SIG-M5 treated with dmso at 0.1 percent for 504 hours (cell line): ENCODE measurements around the gene PTPN23.
A peak's percentile ranks its signal among the peaks of the same experiment; 100 is the strongest.

Experiments used
- DNase-seq: peaks from one replicate; lab custom pipeline; 2025; ENCODE audit not compliant: unreplicated experiment; lab: John Stamatoyannopoulos, UW

Gene PTPN23

DNA sequence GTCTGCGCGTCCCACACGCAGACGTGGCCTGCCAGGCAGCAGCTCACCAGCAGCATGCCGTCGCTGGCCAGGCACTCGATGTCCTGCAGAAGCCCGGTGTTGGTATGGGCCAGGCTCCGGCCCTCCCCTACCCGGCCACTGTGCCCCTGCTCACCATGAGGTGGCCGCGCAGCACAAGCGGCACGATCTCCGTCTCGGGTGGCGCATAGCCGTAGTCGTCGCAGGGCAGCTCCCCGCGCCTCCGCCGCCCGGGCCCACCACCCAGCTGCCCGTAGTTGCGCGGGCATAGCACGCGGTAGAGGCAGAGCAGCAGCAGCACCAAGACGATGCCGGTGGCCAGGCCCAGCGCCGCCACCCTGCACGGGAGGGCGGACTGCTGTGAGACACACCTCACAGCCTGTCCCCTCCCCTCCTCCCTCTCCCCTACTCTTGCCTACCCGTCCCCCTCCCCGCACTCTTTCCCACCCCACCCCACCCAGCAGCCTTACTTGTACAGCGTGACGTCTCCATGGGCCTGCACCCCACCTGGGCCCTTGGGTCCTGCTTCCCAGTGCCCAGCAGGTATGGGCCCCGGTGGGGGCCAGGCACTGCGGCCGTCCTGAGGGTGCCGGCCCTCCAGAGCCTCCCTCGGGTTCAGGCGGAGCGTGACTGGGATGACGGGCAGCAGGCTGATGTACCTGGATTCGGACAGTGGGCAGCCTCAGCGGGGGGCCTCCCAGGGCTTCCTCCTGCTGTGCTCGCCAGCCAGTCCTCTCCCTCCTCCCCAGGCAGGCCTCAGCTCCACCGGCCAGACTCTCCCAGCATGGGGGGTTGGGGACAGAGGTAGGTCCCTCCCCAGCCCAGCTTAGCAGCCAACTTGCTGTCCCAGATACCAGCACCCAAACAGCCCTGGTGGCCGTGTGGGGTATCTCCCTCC is 37.6 kb downstream of the PTPN23 start:
- DNase-seq: no peak

DNA sequence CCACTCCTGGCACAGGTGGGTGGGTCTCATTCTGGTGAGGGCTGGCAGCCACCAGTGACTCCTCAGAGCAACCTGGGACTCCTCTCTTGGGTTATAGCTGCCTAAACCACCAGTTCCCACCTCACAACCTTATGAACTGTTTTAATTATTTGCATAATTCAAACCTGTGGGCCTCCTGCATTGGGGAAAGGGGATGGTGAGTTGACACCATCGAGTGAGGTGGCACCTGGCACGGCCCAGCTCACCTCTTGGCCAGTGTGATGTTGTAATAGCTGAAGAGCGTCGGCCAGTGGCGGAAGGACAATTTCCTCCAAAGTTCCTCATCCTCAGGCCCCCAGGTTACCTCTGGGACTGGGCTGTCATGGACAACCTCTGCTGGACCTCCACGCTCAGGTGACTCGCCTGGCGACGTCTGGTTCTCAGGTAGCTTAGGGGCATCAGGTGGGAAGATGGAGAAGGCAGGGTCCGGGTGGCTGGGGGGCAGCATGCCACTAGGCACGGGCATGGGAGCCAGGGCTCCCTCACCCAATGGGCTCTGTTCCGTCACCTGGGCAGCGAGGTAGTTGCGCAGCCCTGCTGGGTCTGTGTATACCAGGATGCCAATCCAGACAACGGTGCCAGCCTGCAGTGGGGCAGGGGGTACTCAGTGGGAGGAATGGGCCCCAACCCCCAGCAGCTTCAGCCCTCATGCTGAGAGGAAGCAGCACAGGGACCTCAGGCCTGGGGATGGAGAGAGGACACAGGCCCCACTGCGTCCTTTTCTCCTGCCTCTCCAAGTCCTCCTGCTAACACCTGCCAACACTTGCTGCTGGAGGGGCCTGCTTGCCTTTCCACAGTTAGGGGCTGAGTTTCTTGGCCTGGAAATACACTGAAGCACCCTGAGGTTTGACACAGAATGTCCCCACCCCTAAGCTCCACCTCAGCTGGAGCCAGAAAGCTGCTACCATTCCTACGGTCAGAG is 38.5 kb downstream of the PTPN23 start:
- no peak for DNase-seq

DNA sequence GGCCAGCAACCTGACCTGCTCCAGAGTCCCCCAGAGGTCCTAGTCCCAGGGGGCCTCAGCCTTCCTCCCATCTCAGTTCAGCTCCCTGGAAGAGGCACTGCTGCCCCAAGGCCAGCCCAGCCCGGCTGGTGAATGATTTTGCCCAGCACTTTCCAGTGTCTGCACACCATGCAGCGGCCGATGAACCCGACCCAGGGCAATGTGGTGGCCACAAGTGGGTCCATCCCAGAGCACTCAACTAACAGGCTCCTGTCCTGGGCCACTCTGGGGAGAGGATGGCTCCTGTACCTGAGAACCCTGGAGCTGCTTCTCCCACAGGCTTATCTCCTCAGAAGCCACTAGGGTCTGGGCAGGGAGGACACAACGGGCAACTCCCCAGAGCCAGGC is 39.2 kb downstream of the PTPN23 start:
- no peak for DNase-seq

DNA sequence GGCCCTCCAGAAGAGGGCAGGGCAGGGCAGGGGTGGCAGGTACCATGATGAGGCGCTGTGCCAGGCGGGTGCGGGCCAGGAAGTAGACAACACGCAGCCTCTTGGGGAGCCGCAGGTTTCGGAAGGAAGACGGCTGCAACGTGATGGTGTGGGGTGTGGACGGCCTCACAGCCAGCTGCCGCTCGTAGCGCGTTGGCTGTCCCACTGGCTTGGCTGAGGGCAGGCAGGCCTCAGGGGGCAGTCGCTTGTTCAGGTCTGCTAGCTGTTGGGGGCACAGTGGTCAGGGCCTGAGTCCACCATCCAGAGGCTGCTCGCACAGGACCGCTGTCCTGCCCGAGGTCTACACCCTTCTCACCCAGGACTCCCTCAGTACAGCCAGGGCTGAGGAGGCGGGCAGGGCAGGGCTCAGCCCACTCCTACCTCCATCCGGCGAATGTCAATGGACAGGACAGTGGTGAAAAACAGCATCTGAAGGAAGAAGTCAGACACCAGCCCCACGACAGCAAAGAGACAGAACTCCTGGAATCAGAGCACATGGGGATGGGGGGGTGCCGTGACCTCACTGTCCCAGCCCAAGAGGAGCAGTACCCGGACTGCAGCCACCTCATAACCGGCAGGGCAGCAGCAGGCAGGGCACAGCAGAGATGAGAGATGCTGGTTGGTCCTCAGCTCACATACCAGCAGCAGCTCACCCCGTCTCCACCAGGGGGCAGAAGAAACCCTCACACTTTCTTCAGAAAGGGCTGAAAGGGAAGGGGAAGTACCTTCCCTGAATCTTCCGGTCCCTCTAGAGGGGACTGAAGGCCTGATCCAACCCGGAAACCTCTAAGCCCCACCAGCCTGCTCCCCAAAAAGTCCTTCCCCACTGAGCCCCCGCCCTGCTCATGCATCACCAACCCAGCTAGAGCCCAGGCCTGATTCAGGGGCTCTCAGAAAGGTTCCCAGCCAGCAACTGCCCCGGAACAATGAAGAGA is 40.0 kb downstream of the PTPN23 start:
- peak; percentile 95 for DNase-seq

DNA sequence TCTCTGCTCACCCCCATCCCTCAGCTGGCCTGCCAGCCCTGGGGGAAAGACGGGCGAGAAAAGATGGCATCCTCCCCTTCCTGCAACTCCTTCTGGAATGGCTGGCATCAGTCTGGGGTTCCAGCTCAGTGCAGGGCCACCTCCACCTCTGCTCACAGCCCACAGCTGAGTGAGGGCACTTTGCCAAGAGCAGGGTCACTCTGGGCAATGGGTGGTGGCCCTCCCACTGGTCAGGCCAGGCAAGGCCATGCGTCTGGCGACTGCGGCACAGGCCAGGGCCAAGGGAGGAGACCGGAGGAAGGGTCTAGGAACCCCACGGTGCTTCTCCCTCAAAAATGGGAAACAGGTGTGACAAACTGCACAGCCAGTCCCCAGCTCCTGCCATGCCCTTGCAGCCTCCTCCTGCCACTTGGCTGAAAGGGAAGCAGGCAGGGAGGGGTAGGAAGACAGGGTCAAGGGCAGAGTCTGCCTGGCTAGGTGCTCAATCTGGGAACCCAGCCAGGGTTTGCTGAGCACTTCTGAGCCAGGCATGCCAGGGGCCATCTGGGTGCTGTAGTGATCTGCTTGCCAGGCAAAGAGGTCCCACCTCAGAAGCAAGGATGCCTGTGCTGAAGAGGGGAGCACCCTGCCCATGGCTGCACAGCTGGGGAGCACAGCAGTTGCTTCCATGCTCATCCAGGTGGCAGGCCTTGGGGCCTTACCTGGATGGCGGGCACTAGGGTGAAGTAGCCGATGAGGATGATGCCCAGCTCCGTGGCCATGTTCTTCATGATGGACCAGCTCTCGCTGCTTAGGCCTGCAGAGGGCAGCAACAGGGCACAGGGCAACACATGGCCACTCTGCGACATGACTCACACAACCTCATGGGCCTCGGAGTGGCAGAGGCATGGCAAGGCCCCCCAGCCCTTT is 41.2 kb downstream of the PTPN23 start:
- DNase-seq: no peak

DNA sequence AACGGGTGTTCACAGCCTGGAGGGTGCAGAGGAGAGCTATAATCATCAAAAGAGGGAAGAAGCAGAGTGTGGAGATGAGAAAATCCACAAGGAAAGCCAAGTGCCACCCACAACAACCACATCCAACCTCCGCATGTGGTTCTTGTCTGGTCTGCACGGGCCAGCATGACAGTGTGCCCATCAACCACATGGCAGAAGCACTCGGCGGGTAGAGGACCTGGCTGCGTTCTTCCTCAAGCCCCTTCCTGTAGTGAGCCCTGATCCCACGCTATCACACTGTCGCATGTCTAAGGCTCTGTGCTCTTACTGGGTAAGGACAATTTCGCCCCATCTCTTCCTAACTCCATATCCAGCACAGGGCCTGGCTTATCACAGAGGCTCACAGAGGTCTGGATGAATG is 41.9 kb downstream of the PTPN23 start:
- DNase-seq: no peak

DNA sequence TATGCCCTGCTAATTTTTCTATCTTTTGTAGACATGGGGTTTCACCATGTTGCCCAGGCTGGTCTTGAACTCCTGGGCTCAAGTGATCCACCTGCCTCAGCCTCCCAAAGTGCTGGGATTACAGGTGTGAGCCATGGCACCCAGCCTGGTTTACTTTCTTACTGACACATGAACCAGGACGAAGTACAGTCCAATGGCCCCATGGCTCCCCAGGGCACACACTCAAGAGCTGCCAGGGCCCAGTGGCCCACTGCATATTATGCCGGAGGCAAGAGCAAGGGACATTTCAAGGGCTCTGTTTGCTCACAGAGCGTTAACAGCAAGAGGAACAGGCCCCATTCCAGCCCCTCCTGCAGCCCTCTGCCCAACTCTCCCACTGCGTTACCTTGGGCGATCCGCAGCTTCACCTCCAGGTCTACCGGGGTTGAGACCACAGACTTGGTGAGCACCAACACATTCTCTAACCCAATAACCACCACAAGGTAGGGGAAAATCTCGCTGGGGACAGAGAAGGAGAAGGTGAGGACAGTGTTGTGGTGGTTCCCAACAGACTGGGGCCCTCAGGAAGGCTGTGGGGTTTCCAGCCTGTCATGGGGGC is 42.8 kb downstream of the PTPN23 start:
- DNase-seq: no peak

DNA sequence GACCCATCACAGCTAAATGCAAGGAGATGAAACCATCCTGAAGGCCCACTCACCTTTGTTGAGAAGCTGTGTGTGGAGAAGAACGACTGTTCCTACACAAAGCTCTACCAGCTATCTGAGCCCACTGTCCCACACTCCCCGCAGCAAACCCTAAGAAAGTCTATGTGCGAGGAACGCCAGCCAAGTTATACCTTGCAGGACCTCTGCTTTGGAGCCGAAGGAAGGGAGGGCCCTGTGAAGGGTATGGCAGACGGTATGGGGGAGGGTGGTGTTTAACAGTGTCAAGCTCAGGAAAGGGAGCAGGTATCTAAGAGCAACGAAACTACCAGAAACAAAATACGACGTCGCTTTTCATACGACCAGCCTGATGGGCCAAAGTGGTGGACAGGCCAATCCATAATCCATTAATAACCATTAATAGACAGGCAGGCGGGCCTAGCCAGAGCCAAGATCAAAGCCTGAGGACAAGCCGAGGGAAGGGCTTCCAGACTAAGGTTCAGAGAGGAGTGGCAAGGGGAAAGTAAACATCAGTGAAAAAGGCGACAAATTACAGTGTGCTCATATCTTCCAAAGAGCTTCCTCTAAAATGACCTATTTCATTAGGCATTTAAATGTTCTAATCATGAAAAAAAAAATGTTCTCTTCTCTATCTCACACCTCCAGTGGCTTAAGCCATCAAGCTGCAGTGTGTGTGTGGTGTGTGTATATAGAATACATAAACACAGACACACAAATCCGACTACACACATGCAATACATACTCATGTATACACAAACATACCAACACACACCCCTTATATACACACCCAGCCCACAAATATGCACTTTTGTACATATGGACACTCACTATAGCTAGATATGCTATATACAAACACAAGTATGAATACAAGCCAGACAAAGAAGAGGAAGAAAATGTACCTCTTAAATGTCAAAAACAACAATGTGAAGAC is 43.9 kb downstream of the PTPN23 start:
- DNase-seq: no peak

DNA sequence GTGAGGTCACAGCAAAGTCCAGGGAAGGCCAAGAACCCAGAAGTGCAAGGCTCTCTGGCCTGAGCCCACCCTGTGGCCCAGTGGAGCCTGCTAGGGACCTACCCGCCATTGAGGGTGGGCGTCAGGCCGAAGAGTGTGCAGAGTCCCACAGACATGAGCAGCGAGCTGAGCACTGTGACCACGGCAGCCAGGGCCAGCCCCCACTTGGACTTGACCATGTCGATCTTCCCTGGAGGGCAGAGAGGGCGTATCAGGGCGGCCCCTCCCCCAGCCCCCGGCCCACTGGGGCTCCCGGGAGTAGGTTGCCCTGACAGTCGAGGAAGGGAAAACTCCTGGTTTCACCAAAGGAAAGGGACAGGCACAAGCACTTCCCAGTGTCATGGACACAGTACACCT is 44.6 kb downstream of the PTPN23 start:
- DNase-seq: no peak

DNA sequence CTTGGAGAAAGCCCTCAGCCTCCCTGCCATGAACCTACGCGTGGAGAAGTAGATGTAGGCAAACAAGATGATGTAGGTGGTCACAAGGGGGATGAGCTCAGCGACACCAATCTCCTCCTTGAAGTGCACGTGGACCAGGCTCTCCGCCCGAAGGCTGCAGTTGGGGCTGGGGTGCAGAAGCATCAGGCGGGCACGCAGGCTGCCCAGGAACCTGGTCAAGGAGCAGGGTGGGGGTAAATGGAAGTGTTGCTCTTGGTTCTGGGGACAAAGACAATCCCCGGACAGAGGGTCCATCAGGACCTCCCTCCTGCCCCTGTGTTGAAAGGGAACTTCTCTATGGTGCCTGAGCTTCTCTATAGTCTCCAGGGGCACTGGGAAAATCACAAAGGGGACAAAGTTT is 45.1 kb downstream of the PTPN23 start:
- DNase-seq: no peak

DNA sequence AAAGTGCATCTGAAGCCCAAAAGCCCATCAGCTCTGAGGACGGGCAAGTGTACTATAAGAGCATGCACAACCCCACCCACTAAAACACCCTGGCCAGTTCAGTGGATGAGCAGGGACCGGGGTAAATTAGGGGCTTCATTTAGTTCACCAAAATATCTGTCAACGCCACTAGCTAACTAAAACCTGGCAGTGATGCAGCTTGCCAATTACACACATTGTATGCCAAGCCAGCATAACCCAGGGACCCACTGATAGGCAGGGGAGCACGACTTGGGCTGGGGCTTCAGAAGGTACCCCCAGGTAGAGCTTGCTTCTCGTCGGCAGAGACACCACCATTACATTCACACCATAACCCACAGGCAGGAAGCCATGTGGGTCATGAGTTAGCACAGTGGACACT is 47.0 kb downstream of the PTPN23 start:
- DNase-seq: no peak

DNA sequence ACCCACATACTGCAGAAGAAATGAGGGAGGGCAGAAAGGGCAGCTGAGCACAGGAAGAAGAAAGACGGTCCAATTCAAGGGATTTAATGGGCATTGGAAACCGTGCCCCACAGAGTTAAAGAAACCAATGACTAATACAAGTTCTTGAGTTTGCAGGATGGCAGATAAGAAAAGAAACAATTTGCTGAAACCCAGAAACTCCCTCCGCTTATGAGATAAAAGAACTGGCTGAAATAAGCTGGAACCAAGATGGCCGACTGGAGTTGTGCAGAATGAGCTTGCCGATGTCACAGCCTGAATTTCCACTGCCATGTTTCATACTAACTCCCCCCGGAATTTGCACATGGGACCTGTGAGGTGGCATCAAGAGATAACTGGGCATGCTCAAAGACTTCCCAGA is 47.8 kb downstream of the PTPN23 start:
- DNase-seq: no peak

DNA sequence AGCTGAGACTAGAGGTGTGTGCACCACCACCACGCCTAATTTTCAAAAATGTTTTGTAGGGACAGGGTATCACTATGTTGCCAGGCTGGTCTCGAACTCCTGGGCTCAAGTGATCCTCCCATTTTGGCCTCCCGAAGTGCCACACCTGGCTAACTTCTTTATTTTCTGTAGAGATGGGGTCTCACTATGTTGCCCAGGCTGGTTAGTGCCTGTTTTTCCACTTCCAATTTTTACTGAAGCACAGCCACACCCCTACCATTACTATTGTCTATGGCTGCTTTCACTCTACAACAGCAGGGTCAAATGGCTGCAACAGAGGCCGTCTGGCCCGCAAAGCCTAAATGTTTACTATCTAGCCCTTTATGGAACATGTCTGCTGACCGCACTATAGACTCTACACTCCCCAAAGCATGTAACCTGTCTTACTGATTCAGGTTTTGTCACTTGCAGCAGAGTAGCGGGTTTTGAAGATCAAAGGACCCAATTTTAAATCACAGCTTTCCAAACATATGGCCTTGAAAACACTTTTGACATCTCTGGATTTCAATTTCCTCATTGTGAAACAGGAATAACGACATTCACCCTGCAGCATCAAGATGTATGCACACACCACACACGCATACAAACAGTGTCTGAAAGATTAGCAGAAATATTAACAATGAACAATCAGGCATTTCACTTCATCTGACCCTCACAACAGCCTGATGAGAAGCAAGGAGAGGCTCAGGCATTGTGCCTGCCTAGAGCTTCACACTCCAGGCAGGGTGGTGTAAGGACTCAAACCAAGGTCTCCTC is 48.9 kb downstream of the PTPN23 start:
- no peak for DNase-seq

DNA sequence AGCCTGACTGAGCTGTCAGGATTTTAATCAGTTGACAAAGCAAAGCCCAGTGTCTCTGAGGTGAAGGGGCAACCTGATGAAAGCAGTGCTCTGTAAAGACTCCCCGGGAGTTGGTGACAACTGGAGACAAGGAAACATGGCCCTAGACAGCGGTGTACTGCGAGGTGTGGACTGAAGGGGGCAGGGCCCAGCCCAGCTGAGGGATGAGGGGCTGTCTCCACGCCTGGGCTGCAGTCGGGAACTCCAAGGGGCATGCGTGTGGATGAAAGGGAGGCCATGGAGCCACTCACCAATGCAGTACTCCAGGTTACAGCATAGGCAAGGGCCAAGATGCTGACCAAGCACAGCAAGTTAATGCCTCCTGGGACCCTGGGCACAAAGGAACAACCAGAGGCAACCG is 49.8 kb downstream of the PTPN23 start:
- no peak for DNase-seq

DNA sequence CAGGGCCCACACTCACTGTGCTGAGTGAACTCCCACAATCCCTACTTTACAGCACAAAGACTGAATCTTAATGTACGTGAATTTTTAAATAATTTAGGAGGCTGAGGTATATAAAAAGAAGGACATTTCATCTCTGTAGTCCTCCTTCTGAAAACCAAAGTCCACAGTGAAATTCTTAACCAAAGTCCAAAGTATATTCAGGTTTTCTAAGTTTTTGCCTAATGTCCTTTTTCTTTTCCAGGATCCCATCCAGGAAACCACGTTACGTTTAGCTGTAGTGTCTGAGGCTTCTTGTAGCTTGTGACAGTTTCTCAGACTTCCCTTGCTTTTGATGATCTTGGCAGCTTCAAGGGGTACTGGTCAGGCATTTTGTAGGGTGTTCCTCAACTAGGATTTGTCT is 50.4 kb downstream of the PTPN23 start:
- no peak for DNase-seq

DNA sequence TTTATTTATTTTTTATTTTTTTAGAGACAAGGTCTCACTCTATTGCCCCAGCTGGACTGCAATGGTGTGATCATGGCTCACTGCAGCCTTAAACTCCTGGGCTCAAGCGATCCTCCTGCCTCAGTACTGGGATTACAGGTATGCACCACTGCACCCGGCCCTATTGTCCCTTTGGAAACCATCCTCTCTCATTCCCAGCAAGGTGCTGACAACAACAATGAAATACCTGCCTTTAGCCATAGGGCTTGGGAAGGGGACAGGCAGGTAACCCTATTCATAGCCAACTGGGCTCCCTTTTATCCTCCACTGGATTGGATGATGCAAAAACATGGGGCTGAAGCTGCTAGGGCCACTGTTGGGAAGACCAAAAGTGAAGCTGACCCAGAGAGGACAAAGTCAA is 51.9 kb downstream of the PTPN23 start:
- no peak for DNase-seq

DNA sequence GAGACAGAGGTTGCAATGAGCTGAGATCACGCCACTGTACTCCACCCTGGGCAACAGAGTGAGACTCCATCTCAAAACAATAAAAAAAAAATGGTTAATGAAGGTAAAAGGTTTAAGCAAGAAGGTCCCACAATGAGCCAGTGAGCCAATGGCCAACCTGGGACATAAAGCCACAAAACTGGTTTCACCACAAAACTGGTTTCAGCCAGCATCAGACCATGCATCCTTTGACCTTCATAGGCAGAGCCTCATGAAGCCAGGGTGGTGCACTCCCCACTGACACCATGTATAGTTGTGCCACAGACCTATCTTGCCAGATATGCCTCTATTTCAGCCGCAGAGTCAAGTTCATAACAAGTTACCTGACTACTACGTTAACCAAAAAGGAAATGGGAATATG is 53.0 kb downstream of the PTPN23 start:
- DNase-seq: no peak
